Type B pancreatic cell (in vitro differentiated cells): ENCODE results near the gene COL25A1. TPM values are rescaled to one million over a fixed set of nuclear protein-coding genes. Genes with fewer than 3 reads are reported as not detected.

ENCODE experiments used
- DNase-seq: peaks from one replicate; pipeline ENCODE4 v3.0.0; 2021; ENCODE audit warnings: mixed read lengths; ENCODE audit not compliant: unreplicated experiment; ENCODE audit errors: extremely low spot score
- H3K27ac Mint-ChIP-seq: 2 replicates; pipeline ENCODE4 v1.8.0; 2021; ENCODE audit warnings: mild to moderate bottlenecking, mixed read lengths
- H3K27me3 Mint-ChIP-seq: 2 replicates; pipeline ENCODE4 v1.8.0; 2021; ENCODE audit warnings: mixed read lengths
- H3K36me3 Mint-ChIP-seq: 2 replicates; pipeline ENCODE4 v1.8.0; 2021; ENCODE audit warnings: mixed read lengths
- H3K4me1 Mint-ChIP-seq: one replicate; pipeline ENCODE4 v1.8.0; 2021; ENCODE audit warnings: mixed read lengths; ENCODE audit not compliant: unreplicated experiment
- H3K4me3 Mint-ChIP-seq: 2 replicates; pipeline ENCODE4 v1.8.0; 2021; ENCODE audit warnings: mild to moderate bottlenecking, mixed read lengths
- H3K9me3 Mint-ChIP-seq: 2 replicates; pipeline ENCODE4 v1.8.0; 2021; ENCODE audit warnings: mixed read lengths
- CTCF ChIP-seq: fragments of 200-600 bp; sonication (generic); conservative IDR thresholded peaks from 2 replicates; pipeline ENCODE4 v1.5.0; 2021; ENCODE audit warnings: antibody characterized with exemption, mild to moderate bottlenecking
- total RNA-seq: library from RNA; stranded (reverse); gene quantifications from 2 replicates; pipeline ENCODE4 v1.2.1, GENCODE V29; 2021; ENCODE audit warnings: low replicate concordance

The COL25A1 gene
- total RNA-seq, 1 donor from 2014 or later = 9.2 TPM

- H3K9me3 Mint-ChIP-seq = no peaks in the 10 kb centered on the region
- DNase-seq = no peak
- H3K4me3 Mint-ChIP-seq = no peak overlapping the region
- no peak for TF ChIP-seq CTCF
- peaks cover 3% of the 10 kb centered on the region for H3K27me3 Mint-ChIP-seq
- H3K4me1 Mint-ChIP-seq = peaks cover 6% of the 10 kb centered on the region
- H3K36me3 Mint-ChIP-seq = no peaks in the 10 kb centered on the region
- H3K27ac Mint-ChIP-seq = no peak overlapping the region
Measured at GRCh38 chr4:109053257-109053656, 249.2 kb downstream of the COL25A1 start.

- TF ChIP-seq CTCF = no peak
- no peak for DNase-seq
- H3K27ac Mint-ChIP-seq = no peak overlapping the region
Measured at GRCh38 chr4:109052821-109053220, 249.6 kb downstream of the COL25A1 start.

GRCh38 chr4:109051054-109051453 lies 251.4 kb downstream of the COL25A1 start:
- DNase-seq = no peak
- no peak overlapping the region for H3K27ac Mint-ChIP-seq
- H3K9me3 Mint-ChIP-seq = no peaks in the 10 kb centered on the region
- H3K27me3 Mint-ChIP-seq = peaks cover 3% of the 10 kb centered on the region
- peaks cover 16% of the 10 kb centered on the region for H3K4me1 Mint-ChIP-seq
- H3K4me3 Mint-ChIP-seq = no peak overlapping the region
- no peaks in the 10 kb centered on the region for H3K36me3 Mint-ChIP-seq
- no peak for TF ChIP-seq CTCF

More at GRCh38 chr4:109052821-109053220, 249.6 kb downstream of the COL25A1 start:
- Mint-ChIP-seq H3K27me3 (peaks cover 3% of the 10 kb centered on the region), H3K4me1 (peaks cover 6% of the 10 kb centered on the region), H3K36me3 (no peaks in the 10 kb centered on the region), H3K9me3 (no peaks in the 10 kb centered on the region), H3K4me3 (no peak overlapping the region)

DNA sequence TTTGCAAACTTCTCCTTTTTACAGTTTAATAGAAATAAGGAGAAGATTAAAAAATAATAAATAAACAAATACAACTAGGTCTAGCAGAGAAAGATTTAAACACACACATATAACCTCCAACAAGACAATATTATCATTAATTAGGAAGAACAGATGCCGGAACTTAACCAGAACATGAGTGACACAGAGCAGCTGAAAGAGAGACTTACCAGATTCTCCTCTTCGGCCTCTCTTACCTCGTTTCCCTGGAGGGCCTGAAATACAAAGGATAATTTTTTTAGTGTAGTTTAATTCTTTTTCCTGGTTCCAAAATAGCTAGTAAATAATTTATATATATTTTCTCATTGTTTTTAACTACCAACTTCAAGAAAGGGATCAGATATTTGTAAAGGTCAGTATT lies 252.5 kb downstream of the COL25A1 start:
- Mint-ChIP-seq H3K4me1 (peaks cover 16% of the 10 kb centered on the region), H3K36me3 (no peaks in the 10 kb centered on the region), H3K9me3 (no peaks in the 10 kb centered on the region), H3K27me3 (peaks cover 3% of the 10 kb centered on the region), H3K27ac (no peak overlapping the region), H3K4me3 (no peak overlapping the region)
- TF ChIP-seq CTCF = no peak
- no peak for DNase-seq

- DNase-seq = no peak
- H3K4me3 Mint-ChIP-seq = no peak overlapping the region
- peaks cover 10% of the 10 kb centered on the region for H3K4me1 Mint-ChIP-seq
- H3K36me3 Mint-ChIP-seq = no peaks in the 10 kb centered on the region
- no peaks in the 10 kb centered on the region for H3K27me3 Mint-ChIP-seq
- H3K27ac Mint-ChIP-seq = no peak overlapping the region
- TF ChIP-seq CTCF = no peak
- H3K9me3 Mint-ChIP-seq = no peaks in the 10 kb centered on the region
Measured at GRCh38 chr4:109046471-109047201, 255.8 kb downstream of the COL25A1 start.
